HG02763 (cell line): ENCODE measurements around the gene HMCN2.

Experiments used
- ATAC-seq: cut with Tn5 transposase; IDR thresholded peaks from one replicate; pipeline ENCODE4 v1.9.1; 2021; ENCODE audit warnings: mild to moderate bottlenecking, moderate library complexity; ENCODE audit not compliant: unreplicated experiment

Gene HMCN2

DNA sequence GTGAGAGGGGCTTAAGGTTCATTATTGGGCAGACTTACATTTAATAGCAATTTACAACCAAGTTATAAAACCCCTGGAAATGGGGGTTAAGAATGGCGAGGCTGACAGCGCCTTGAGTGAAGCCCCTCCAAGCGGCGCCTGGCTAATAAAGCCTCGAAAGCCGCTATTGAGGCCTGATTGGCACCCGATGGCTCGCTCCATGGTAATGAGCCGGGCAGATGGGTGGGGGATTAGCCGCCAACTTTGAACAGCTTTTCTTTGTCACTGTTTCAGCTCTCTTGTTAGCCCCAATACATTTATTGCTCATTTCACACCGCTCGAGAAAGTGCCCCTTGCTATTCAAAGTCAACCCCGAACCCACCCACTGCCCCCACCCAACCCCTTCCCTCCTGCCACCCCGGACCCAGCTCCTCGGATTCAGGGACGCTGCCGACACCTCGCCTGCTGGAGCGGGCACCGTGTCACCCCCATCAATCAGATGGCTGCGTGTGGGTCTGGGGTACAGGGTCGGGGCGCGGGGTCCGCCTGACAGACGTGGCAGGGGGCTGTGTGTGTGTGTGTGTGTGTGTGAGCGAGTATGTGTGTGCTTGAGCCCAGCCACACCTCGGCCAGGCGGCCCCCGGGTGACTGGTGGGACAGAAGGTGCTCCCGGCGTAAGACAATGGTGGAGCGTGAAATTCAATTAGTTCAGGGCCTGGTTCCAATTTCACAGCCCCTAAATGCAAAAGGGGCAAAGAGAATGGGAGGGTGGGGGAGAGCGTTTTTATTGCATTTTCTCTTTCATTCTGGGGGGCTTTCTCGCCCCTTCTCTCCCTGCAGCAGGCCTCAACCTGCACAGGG is 213.4 kb downstream of the HMCN2 start:
- ATAC-seq, result no peak

DNA sequence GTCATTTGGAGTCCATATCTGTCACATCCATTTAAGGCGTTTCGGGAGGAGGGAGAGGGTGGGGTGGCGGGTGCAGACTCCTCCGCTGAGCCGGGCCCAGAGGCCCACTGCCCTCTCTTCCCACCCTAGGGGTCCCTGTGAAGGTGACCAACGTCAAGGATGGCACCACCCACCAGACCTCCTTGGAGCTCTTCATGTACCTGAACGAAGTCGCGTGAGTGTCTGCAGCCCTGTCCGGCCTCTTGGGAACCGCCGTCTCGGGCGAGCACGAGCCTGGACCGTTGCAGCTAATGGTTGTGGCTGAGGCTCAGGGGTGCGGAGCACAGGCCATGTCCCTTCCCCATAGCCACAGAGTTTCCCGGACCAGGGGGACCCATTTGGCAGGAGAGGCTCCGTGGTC is 214.0 kb downstream of the HMCN2 start:
- no peak for ATAC-seq

DNA sequence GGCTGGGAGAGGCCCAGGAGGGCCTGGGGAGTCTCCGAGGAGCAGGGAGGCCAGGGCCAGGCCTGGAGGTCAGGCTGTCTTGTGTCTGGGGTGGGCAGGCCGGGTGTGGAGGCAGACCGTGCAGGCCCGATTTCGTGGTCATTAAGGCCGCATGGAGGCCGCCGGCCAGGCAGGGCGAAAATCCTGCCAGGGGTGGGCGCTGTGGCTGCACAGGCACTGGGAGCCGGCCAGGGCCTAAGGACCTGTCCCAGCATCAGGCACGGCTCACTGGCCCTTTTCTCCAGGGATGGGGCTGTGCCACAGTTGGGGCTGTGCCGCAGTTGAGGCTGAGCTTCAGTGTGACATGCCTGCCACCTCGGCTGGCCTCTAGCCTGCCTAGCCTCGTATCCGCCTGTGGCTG is 215.1 kb downstream of the HMCN2 start:
- ATAC-seq, result no peak

DNA sequence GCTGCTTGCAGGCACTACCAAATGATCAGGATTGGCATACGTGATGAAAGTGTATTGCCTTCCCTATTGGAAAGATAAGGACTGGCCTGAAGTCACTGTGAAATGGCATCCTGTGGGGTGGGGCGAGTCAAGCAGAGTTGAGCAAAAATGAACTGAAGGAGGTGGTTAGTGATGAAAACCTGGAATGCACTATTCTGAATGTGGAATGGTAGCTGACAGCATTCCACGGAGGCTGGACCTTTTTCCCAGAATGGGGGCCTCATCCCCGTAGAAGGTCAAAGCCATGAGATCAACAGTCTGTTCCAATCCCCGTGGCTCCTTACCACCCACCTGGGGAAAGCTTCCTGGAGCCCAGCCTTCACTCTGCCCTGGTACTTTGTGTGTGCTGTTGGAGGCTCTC is 216.9 kb downstream of the HMCN2 start:
- ATAC-seq, result no peak

DNA sequence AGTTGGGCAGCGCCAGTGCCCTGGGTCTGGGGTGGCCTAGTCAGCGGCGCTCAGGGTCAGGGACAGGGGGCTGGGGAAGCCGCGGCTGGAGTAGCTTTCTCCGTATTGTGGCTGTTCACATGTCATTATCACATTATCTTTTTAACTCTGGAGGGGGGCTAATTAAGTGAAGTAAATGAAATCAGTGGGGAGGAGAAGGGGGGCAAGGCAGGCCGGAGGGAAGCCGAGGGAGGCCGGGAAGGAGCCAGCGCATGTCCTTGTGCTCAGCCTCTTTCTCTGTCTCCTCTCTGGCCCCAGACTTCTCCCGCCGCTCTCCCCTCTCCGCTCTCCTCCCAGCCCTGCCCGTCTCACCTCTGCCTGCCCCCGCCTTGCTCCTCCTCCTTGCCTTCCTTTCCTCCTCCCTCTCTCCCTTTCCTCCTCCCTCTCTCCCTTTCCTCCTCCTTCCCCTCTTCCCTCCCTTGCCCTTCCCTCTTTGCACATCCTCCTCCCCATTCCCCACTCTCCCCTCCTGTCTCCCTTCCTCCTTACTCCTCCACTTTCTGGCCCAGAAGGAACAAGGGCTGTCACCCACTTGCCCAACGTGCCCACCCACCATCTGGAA is 217.9 kb downstream of the HMCN2 start:
- no peak for ATAC-seq
